ENCODE results near the gene ACAP2. TPM values are rescaled to one million over a fixed set of nuclear protein-coding genes. Genes with fewer than 3 reads are reported as not detected.
"Not testable (repeated sequence)": the region's sequence is repeated elsewhere in the genome, so short reads cannot be mapped to it uniquely, and the experiment has no call there.

The ACAP2 gene
- total and polyA plus RNA-seq, 3 donors from 2014 or later = 31.6 to 78.2 (median 72.3) TPM

GRCh38 chr3:195467641-195468390 is 25.0 kb upstream of the ACAP2 start:
- no peaks in the 10 kb centered on the region for H3K9me3 ChIP-seq
- 82 to 89% methylated on average over 5 of the region's 5 CpGs for WGBS, 2 donors
- H3K4me1 ChIP-seq = peaks cover 3% of the 10 kb centered on the region
- H3K27ac ChIP-seq = no peak overlapping the region
- H3K27me3 ChIP-seq = no peaks in the 10 kb centered on the region
- intact Hi-C loops (cut with DNase I; ENCODE audit: low total_unique reads) = no loop called here
- no peaks in the 10 kb centered on the region for H3K36me3 ChIP-seq (ENCODE audit: low read depth, missing control alignments)
- TF ChIP-seq CTCF (IDR thresholded peaks at IDR 0.05) (no peak), POLR2A (IDR thresholded peaks at IDR 0.05) (no peak)
- H3K4me3 ChIP-seq = no peak overlapping the region
- no peak for DNase-seq

- DNase-seq = no peak
- H3K27ac ChIP-seq = no peak overlapping the region
- intact Hi-C loops (cut with DNase I; ENCODE audit: low total_unique reads) = no loop called here
- H3K9me3 ChIP-seq = no peaks in the 10 kb centered on the region
- H3K36me3 ChIP-seq (ENCODE audit: low read depth, missing control alignments) = no peaks in the 10 kb centered on the region
- H3K27me3 ChIP-seq = no peaks in the 10 kb centered on the region
- peaks cover 3% of the 10 kb centered on the region for H3K4me1 ChIP-seq
- no peak overlapping the region for H3K4me3 ChIP-seq
- TF ChIP-seq POLR2A (IDR thresholded peaks at IDR 0.05) (no peak), CTCF (IDR thresholded peaks at IDR 0.05) (no peak)
- WGBS, 2 donors = 74 to 82% methylated on average over 4 of the region's 4 CpGs
These were observed 23.4 kb upstream of the ACAP2 start for GRCh38 chr3:195466251-195466650.

- DNase-seq; H3K27me3 ChIP-seq; H3K9me3 ChIP-seq; H3K27ac ChIP-seq; H3K4me1 ChIP-seq; H3K4me3 ChIP-seq; intact Hi-C loops (cut with DNase I; ENCODE audit: low total_unique reads); H3K36me3 ChIP-seq (ENCODE audit: low read depth, missing control alignments): not testable (repeated sequence)
- WGBS, 2 donors = 91 to 100% methylated on average over 6 of the region's 6 CpGs
These were observed 20.1 kb upstream of the ACAP2 start for GRCh38 chr3:195462922-195463321.

GRCh38 chr3:195462308-195462610 is 19.4 kb upstream of the ACAP2 start:
- Histone ChIP-seq H3K9me3 (no peaks in the 10 kb centered on the region), H3K36me3 (ENCODE audit: low read depth, missing control alignments) (no peaks in the 10 kb centered on the region), H3K27me3 (no peaks in the 10 kb centered on the region), H3K4me1 (no peaks in the 10 kb centered on the region), H3K27ac (no peak overlapping the region), H3K4me3 (no peak overlapping the region)
- 95% methylated on average over 3 of the region's 3 CpGs for WGBS, 2 donors
- TF ChIP-seq POLR2A (IDR thresholded peaks at IDR 0.05) (no peak), CTCF (IDR thresholded peaks at IDR 0.05) (no peak)
- intact Hi-C loops (cut with DNase I; ENCODE audit: low total_unique reads) = no loop called here
- DNase-seq = no peak

- H3K9me3 ChIP-seq = no peaks in the 10 kb centered on the region
- H3K27me3 ChIP-seq = no peaks in the 10 kb centered on the region
- no peak overlapping the region for H3K4me3 ChIP-seq
- TF ChIP-seq POLR2A (IDR thresholded peaks at IDR 0.05) = no peak
- 62 to 72% methylated on average over 6 to 7 of the region's 7 CpGs for WGBS, 2 donors
- no peak overlapping the region for H3K27ac ChIP-seq
- intact Hi-C loops (cut with DNase I; ENCODE audit: low total_unique reads) = no loop called here
- no peaks in the 10 kb centered on the region for H3K36me3 ChIP-seq (ENCODE audit: low read depth, missing control alignments)
- DNase-seq = no peak
- no peaks in the 10 kb centered on the region for H3K4me1 ChIP-seq
These were observed 18.9 kb upstream of the ACAP2 start for GRCh38 chr3:195461594-195462307.

All from testis (tissue), 3 donors.